HEK293T (cell line): Measurements from ENCODE around the gene MAGEH1.

Experiments
- ARNT ChIP-seq: fragments of 450-650 bp; IDR thresholded peaks from 2 replicates; pipeline ENCODE4 v1.6.1; 2017; ENCODE audit warnings: mild to moderate bottlenecking
- BHLHE40 ChIP-seq: fragments of 450-650 bp; IDR thresholded peaks from 2 replicates; pipeline ENCODE4 v1.6.1; 2016; ENCODE audit warnings: mild to moderate bottlenecking, moderate library complexity, borderline replicate concordance
- CTBP1 ChIP-seq: fragments of 450-650 bp; IDR thresholded peaks from 2 replicates; pipeline ENCODE4 v1.6.1; 2016; ENCODE audit warnings: borderline replicate concordance
- FOXA1 ChIP-seq: fragments of 450-650 bp; IDR thresholded peaks from 2 replicates; pipeline ENCODE4 v1.6.1; 2016; ENCODE audit warnings: mild to moderate bottlenecking
- FOXK2 ChIP-seq: fragments of 450-650 bp; IDR thresholded peaks from 2 replicates; pipeline ENCODE4 v1.6.1; 2016; ENCODE audit warnings: mild to moderate bottlenecking
- FOXM1 ChIP-seq: fragments of 450-650 bp; IDR thresholded peaks from 2 replicates; pipeline ENCODE4 v1.6.1; 2017; ENCODE audit warnings: mild to moderate bottlenecking, borderline replicate concordance
- HDGF ChIP-seq: fragments of 450-650 bp; IDR thresholded peaks from 2 replicates; pipeline ENCODE4 v1.6.1; 2017; ENCODE audit warnings: antibody characterized with exemption, borderline replicate concordance
- L3MBTL2 ChIP-seq: fragments of 450-650 bp; conservative IDR thresholded peaks from 2 replicates; pipeline ENCODE4 v1.6.1; 2016; ENCODE audit warnings: mild to moderate bottlenecking
- LEF1 ChIP-seq: fragments of 450-650 bp; IDR thresholded peaks from 2 replicates; pipeline ENCODE4 v1.6.1; 2017; ENCODE audit warnings: mild to moderate bottlenecking, borderline replicate concordance
- NFRKB ChIP-seq: fragments of 450-650 bp; IDR thresholded peaks from 2 replicates; pipeline ENCODE4 v1.6.1; 2016; ENCODE audit warnings: mild to moderate bottlenecking, moderate library complexity
- SP1 ChIP-seq: fragments of 450-650 bp; IDR thresholded peaks from 2 replicates; pipeline ENCODE4 v1.6.1; 2017
- SUZ12 ChIP-seq: fragments of 450-650 bp; IDR thresholded peaks from 2 replicates; pipeline ENCODE4 v1.6.1; 2016; ENCODE audit warnings: mild to moderate bottlenecking
- ZNF384 ChIP-seq: fragments of 450-650 bp; IDR thresholded peaks from 2 replicates; pipeline ENCODE4 v1.6.1; 2016
- TF ChIP-seq, protein P1 (sequence below): fragments of 450-650 bp; IDR thresholded peaks from 2 replicates; pipeline ENCODE4 v1.6.1; 2016

DNA sequence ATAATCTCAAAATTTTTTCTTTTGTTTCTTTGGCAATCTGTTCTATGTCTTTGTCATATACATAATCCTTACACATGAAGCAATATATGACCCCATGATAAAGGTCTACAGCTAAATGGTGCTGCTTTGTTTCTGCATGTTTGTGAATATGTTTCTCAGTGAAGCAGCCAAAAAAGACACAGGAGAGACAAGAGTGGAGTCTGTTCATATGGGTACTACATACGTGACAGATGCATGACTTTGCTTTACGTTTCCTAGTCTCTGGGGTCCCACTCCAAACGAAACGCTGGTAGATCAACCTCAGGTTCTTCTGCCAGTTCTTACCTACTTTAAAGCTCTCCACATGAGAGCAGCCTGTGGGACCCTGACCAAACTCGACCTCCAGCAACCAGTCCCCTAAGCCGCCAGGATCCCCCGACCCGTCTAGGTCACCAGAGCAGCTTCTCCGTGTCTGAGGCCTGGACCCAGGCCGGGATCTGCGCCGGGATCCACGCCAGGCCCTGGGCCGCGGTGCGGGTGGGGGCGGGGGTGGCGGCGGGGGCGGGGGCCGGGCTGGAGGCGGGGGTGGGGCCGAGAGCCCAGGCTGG lies 36.2 kb downstream of the MAGEH1 start:
- TF ChIP-seq HDGF (no peak), SP1 (no peak), FOXM1 (no peak), ARNT (no peak), LEF1 (no peak), NFRKB (no peak), FOXA1 (no peak), SUZ12 (no peak), FOXK2 (no peak), BHLHE40 (no peak), CTBP1 (no peak), L3MBTL2 (no peak), ZNF384 (no peak)
- TF ChIP-seq, protein P1, sequence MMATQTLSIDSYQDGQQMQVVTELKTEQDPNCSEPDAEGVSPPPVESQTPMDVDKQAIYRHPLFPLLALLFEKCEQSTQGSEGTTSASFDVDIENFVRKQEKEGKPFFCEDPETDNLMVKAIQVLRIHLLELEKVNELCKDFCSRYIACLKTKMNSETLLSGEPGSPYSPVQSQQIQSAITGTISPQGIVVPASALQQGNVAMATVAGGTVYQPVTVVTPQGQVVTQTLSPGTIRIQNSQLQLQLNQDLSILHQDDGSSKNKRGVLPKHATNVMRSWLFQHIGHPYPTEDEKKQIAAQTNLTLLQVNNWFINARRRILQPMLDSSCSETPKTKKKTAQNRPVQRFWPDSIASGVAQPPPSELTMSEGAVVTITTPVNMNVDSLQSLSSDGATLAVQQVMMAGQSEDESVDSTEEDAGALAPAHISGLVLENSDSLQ, result no peak
